ENCODE data around the gene CDC20B.

CDC20B gene

DNA sequence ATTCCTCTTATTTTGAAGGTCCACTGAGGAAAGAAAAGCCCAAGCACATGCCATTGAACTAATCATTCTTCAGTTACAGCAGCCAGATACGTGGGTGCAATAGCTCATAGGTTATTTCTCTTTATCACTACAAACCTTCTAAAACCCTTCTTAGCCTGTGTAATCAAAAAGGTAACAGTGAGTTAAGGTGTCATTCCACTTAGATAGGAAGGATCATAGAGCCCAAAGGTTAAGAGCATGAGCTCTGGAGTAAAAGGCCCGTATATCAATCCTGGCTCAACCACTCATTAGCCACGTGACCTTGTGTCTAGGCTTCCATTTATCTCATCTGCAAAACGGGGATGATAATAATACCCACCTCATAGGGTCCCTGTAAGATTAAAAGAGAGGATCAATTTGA lies 10.3 kb downstream of the CDC20B start:
- no peak overlapping the region for H3K4me3 ChIP-seq (ENCODE audit: low read depth, low read length)
- no peak for DNase-seq (ENCODE audit: low read depth)
- TF ChIP-seq, protein P1, sequence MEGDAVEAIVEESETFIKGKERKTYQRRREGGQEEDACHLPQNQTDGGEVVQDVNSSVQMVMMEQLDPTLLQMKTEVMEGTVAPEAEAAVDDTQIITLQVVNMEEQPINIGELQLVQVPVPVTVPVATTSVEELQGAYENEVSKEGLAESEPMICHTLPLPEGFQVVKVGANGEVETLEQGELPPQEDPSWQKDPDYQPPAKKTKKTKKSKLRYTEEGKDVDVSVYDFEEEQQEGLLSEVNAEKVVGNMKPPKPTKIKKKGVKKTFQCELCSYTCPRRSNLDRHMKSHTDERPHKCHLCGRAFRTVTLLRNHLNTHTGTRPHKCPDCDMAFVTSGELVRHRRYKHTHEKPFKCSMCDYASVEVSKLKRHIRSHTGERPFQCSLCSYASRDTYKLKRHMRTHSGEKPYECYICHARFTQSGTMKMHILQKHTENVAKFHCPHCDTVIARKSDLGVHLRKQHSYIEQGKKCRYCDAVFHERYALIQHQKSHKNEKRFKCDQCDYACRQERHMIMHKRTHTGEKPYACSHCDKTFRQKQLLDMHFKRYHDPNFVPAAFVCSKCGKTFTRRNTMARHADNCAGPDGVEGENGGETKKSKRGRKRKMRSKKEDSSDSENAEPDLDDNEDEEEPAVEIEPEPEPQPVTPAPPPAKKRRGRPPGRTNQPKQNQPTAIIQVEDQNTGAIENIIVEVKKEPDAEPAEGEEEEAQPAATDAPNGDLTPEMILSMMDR (conservative IDR thresholded peaks at IDR 0.05; ENCODE audit: low read depth, low read length): no peak

DNA sequence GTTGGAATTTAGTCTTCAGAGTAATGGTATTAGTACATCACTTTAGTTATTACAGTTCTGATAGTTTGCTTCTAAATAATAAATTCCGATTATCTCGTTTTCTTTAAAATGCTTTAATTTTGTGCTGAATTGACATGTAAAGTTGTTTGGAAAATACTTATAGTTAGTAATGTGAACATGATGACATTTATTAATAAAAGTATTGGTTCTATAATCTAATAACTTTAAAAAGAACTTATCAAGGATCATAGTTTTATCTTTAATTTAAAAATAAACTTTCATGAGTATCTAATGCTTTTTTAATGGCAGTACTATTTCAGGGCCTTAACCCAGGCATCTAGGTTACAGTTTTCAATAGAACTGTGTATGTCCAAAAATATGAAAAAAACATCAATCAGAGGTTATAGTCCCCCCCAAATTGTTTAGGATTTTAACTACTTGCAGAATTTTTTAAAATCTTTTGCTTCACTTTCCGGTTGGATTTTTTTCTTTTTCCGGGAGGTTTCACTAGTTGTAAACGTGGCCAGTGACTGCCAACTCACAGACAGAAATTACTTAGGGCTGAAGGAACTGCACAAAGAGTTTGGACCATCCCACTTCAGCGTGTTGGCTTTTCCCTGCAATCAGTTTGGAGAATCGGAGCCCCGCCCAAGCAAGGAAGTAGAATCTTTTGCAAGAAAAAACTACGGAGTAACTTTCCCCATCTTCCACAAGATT lies 12.3 kb downstream of the CDC20B start:
- DNase-seq (ENCODE audit: low read depth): peak; percentile 98
- peak overlapping the region; percentile 63 for H3K4me3 ChIP-seq (ENCODE audit: low read depth, low read length)
- TF ChIP-seq, protein P1 (conservative IDR thresholded peaks at IDR 0.05; ENCODE audit: low read depth, low read length): no peak

DNA sequence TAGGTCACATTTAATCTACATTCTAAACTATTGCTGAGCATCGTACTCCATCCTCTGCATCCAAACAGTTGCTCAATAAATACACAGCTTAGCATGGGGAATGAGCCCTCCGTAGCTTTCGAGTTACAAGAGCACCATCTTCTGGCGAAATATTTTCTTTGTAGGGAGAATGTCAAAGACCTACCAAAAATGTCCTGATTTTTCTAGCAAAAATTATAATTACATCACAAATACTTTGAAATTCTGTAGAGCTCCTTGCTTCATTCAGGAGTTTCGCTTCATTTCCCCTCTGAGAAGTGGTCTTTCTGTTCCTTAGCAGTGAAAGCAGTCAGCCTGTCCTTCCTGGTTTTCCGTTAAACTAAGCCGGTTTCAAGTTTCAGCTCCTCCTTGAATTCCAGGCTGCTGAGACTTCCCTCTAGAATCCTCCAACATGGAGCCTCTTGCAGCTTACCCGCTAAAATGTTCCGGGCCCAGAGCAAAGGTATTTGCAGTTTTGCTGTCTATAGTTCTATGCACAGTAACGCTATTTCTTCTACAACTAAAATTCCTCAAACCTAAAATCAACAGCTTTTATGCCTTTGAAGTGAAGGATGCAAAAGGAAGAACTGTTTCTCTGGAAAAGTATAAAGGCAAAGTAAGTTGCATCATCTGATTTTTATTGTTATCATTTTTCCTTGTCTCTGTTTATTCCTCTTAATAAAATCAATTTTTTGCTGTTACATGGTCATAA lies 13.0 kb downstream of the CDC20B start, which contains the start of gene GPX8:
GPX8 (plus strand) TSS at position 409 of the 730 bp plus-strand sequence; CDS start at position 431, 22 bp downstream.
- H3K4me3 ChIP-seq (ENCODE audit: low read depth, low read length): peak within 1 kb of the TSS; percentile 63
- DNase-seq (ENCODE audit: low read depth): peak; percentile 92
- TF ChIP-seq, protein P1 (conservative IDR thresholded peaks at IDR 0.05; ENCODE audit: low read depth, low read length): peak; percentile 73

DNA sequence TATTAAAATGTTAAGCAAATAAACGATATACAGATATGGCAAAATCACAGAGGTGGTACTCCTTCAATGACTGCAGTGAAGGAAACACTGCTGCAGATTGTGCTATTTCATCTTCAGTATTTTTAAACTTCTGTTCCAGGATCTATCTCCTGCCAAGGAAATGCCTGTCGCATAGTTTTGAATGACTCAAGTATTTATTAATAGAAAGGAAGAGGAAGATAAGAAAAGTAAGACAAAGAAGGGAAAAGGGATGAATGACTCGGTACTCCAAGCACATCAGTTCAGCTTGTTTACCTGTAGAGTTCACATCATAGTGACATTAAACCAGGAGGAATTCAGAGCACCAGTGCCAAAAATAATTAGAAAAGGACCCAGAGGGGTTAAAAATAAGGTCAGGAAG lies 18.1 kb downstream of the CDC20B start:
- TF ChIP-seq, protein P1 (conservative IDR thresholded peaks at IDR 0.05; ENCODE audit: low read depth, low read length): no peak

DNA sequence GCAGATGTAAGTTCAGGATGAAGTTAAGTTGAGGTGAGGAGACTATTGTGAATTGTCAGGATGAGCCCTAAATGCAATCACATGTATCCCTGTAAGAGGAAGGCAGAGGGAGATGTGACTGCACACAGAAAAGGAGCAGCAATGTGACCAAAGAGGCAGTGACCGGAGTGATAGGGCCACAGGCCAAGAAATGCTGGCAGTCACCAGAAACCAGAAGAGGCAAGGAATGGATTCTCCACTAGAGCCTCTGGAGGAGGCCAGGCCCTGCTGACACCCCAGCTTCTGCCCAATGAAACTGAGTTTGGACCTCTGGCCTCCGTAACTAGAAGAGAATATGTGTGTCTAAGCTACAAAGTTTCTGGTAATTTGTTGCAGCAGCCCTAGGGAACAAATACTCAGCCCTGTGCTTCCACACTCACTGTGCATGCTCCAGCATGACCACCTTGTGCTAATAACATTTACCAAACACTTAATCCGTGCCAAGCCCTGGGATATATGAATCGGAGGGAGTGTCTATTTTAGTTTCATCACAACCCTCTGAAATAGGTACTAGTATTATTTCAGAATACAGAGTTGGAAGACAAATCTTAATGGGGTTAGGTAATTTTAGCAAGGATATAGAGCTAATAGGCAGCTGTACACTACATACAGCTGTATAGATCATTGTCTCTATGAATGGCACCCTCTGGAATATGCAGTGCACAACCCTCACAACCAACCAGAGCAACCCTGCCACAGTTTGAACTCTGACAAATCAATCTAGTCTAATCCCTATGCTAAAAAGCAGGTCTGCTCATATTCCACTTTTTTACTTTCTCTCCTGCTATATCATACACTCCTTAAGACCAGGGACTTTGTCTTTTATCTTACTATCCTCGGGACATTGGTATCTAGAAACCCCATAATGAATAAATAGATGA lies 20.8 kb downstream of the CDC20B start:
- TF ChIP-seq, protein P1 (conservative IDR thresholded peaks at IDR 0.05; ENCODE audit: low read depth, low read length): no peak
- DNase-seq (ENCODE audit: low read depth): peak; percentile 87
- no peak overlapping the region for H3K4me3 ChIP-seq (ENCODE audit: low read depth, low read length)

More for the DNA sequence above, 18.1 kb downstream of the CDC20B start:
- no peak overlapping the region for H3K4me3 ChIP-seq (ENCODE audit: low read depth, low read length)
- DNase-seq (ENCODE audit: low read depth): peak; percentile 79

DNA sequence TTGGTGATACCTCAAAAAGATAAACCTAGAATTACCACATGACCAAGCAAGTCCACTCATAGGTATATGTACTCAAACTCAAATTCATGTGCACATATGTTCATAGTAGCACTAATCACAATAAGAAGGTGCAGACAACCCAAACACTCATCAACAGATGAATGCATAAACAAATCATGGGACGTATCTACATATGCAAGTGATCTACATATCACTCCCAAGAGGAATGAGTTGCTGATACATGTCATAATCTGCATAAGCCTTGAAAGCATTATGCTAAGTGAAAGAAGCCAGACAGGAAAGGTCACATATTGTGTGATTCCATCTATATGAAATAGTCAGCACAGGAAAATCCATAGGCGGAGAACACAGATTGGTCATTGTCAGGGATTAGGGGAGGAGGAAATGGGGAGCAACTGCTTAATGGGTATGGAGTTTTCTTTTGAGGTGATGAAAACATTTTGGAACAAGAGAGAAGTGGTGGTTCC lies 23.6 kb downstream of the CDC20B start:
- H3K4me3 ChIP-seq (ENCODE audit: low read depth, low read length): no peak overlapping the region
- no peak for DNase-seq (ENCODE audit: low read depth)
- TF ChIP-seq, protein P1 (conservative IDR thresholded peaks at IDR 0.05; ENCODE audit: low read depth, low read length): no peak

All from choroid plexus epithelial cell (primary cell).